Measurements from ENCODE around the gene ARHGDIB.

ARHGDIB gene

GRCh38 chr12:14963520-14963919 lies 2.1 kb upstream of the ARHGDIB start:
- Histone ChIP-seq H3K4me1 (ENCODE audit: control extremely low read depth in 1 of 4, control insufficient read depth in 4 of 4, insufficient read depth in 4 of 4, low read length in 3 of 4) (peaks cover 36 to 71% (median 53%) of the 10 kb centered on the region in 4 experiments), H3K27me3 (replicated peaks in 2 of 5; ENCODE audit: control insufficient read depth in 4 of 5, insufficient read depth in 5 of 5, low read length in 4 of 5) (no peaks in the 10 kb centered on the region), H3K27ac (ENCODE audit: insufficient read depth in 1 of 2, low read depth in 1 of 2, low read length in 2 of 2, poor library complexity in 1 of 2, severe bottlenecking in 2 of 2) (peak overlapping the region; percentile 19 to 94), H3K36me3 (ENCODE audit: control insufficient read depth in 4 of 4, insufficient read depth in 4 of 4, low read length in 3 of 4) (peaks cover 0 to 14% (median 0%) of the 10 kb centered on the region in 4 experiments), H3K4me3 (ENCODE audit: control insufficient read depth in 1 of 7, extremely low read depth in 1 of 7, insufficient read depth in 4 of 7, low read depth in 2 of 7, low read length in 6 of 7) (peak overlapping the region in 1 of 7 experiments; percentile 29), H3K9me3 (ENCODE audit: control extremely low read depth in 1 of 5, control insufficient read depth in 4 of 5, insufficient read depth in 2 of 5, low read depth in 1 of 5, low read length in 4 of 5) (no peaks in the 10 kb centered on the region)
- ChIA-PET POLR2A (interaction anchor here (0.6 to 0.7 kb wide), 2 partner anchors 32 to 182 kb away, joined by 3 read pairs; no protein-coding TSS in a partner anchor), CTCF (interaction anchor here (1.3 kb wide), 1 partner anchor 26 kb away, joined by 5 read pairs; no protein-coding TSS in a partner anchor)
- WGBS (ENCODE audit: insufficient coverage): 97% methylated on average over 7 of the region's 7 CpGs
- no peak for DNase-seq

GRCh38 chr12:14962797-14963196 lies 1.4 kb upstream of the ARHGDIB start:
- POLR2A ChIA-PET: interaction anchor here (0.7 kb wide), 1 partner anchor 181 kb away, joined by 3 read pairs; no protein-coding TSS in a partner anchor
- WGBS (ENCODE audit: insufficient coverage): 60% methylated on average over 1 of the region's 3 CpGs
- Histone ChIP-seq H3K4me3 (ENCODE audit: control insufficient read depth in 1 of 7, extremely low read depth in 1 of 7, insufficient read depth in 4 of 7, low read depth in 2 of 7, low read length in 6 of 7) (peak overlapping the region in 3 of 7 experiments; percentile 1 to 92 (median 85)), H3K27me3 (replicated peaks in 2 of 5; ENCODE audit: control insufficient read depth in 4 of 5, insufficient read depth in 5 of 5, low read length in 4 of 5) (no peaks in the 10 kb centered on the region), H3K27ac (ENCODE audit: insufficient read depth in 1 of 2, low read depth in 1 of 2, low read length in 2 of 2, poor library complexity in 1 of 2, severe bottlenecking in 2 of 2) (peak overlapping the region; percentile 89 to 94), H3K9me3 (ENCODE audit: control extremely low read depth in 1 of 5, control insufficient read depth in 4 of 5, insufficient read depth in 2 of 5, low read depth in 1 of 5, low read length in 4 of 5) (no peaks in the 10 kb centered on the region), H3K4me1 (ENCODE audit: control extremely low read depth in 1 of 4, control insufficient read depth in 4 of 4, insufficient read depth in 4 of 4, low read length in 3 of 4) (peaks cover 43 to 78% (median 60%) of the 10 kb centered on the region in 4 experiments), H3K36me3 (ENCODE audit: control insufficient read depth in 4 of 4, insufficient read depth in 4 of 4, low read length in 3 of 4) (peaks cover 0 to 18% (median 0%) of the 10 kb centered on the region in 4 experiments)
- CTCF ChIA-PET: interaction anchor here (1.3 kb wide), 1 partner anchor 38 kb away, joined by 3 read pairs; no protein-coding TSS in a partner anchor
- no peak for DNase-seq

- peak in 2 of 3 donors; percentile 35 to 59 for DNase-seq
- Histone ChIP-seq H3K27ac (ENCODE audit: insufficient read depth in 1 of 2, low read depth in 1 of 2, low read length in 2 of 2, poor library complexity in 1 of 2, severe bottlenecking in 2 of 2) (peak overlapping the region; percentile 89 to 94), H3K4me1 (ENCODE audit: control extremely low read depth in 1 of 4, control insufficient read depth in 4 of 4, insufficient read depth in 4 of 4, low read length in 3 of 4) (peaks cover 50 to 84% (median 66%) of the 10 kb centered on the region in 4 experiments), H3K27me3 (replicated peaks in 2 of 5; ENCODE audit: control insufficient read depth in 4 of 5, insufficient read depth in 5 of 5, low read length in 4 of 5) (no peaks in the 10 kb centered on the region), H3K36me3 (ENCODE audit: control insufficient read depth in 4 of 4, insufficient read depth in 4 of 4, low read length in 3 of 4) (peaks cover 0 to 22% (median 0%) of the 10 kb centered on the region in 4 experiments), H3K9me3 (ENCODE audit: control extremely low read depth in 1 of 5, control insufficient read depth in 4 of 5, insufficient read depth in 2 of 5, low read depth in 1 of 5, low read length in 4 of 5) (no peaks in the 10 kb centered on the region), H3K4me3 (ENCODE audit: control insufficient read depth in 1 of 7, extremely low read depth in 1 of 7, insufficient read depth in 4 of 7, low read depth in 2 of 7, low read length in 6 of 7) (peak overlapping the region in 6 of 7 experiments; percentile 85 to 96 (median 92))
- WGBS (ENCODE audit: insufficient coverage): no CpG with 5 or more reads among the region's 3 CpGs
- ChIA-PET POLR2A (interaction anchor here (0.7 to 2.3 kb wide), 2 partner anchors 12 to 14 kb away, joined by 3 to 10 read pairs; no protein-coding TSS in a partner anchor), CTCF (interaction anchor here (0.7 to 1.3 kb wide), 5 partner anchors 13 to 39 kb away, joined by 3 to 5 read pairs (median 3); partner anchors contain the start of gene ERP27)
Observed at GRCh38 chr12:14962153-14962539, 745 bp upstream of the ARHGDIB start.

GRCh38 chr12:14960548-14961465 lies 594 bp downstream of the ARHGDIB start:
- Histone ChIP-seq H3K9me3 (ENCODE audit: control extremely low read depth in 1 of 5, control insufficient read depth in 4 of 5, insufficient read depth in 2 of 5, low read depth in 1 of 5, low read length in 4 of 5) (no peaks in the 10 kb centered on the region), H3K4me3 (ENCODE audit: control insufficient read depth in 1 of 7, extremely low read depth in 1 of 7, insufficient read depth in 4 of 7, low read depth in 2 of 7, low read length in 6 of 7) (peak overlapping the region; percentile 85 to 96 (median 92)), H3K27me3 (replicated peaks in 2 of 5; ENCODE audit: control insufficient read depth in 4 of 5, insufficient read depth in 5 of 5, low read length in 4 of 5) (no peaks in the 10 kb centered on the region), H3K4me1 (ENCODE audit: control extremely low read depth in 1 of 4, control insufficient read depth in 4 of 4, insufficient read depth in 4 of 4, low read length in 3 of 4) (peaks cover 61 to 94% (median 76%) of the 10 kb centered on the region in 4 experiments), H3K36me3 (ENCODE audit: control insufficient read depth in 4 of 4, insufficient read depth in 4 of 4, low read length in 3 of 4) (peaks cover 0 to 35% (median 2%) of the 10 kb centered on the region in 4 experiments), H3K27ac (ENCODE audit: insufficient read depth in 1 of 2, low read depth in 1 of 2, low read length in 2 of 2, poor library complexity in 1 of 2, severe bottlenecking in 2 of 2) (peak overlapping the region; percentile 89 to 94)
- peak; percentile 74 to 94 (median 91) for DNase-seq
- ChIA-PET POLR2A (interaction anchor here (0.6 to 2.3 kb wide), 5 partner anchors 12 to 114 kb away, joined by 3 to 10 read pairs (median 4); partner anchors contain the start of gene ERP27), CTCF (interaction anchor here (0.9 to 1.3 kb wide), 4 partner anchors 14 to 113 kb away, joined by 3 to 5 read pairs (median 4); partner anchors contain the start of gene ERP27)
- 0% methylated on average over 8 of the region's 13 CpGs for WGBS (ENCODE audit: insufficient coverage)

- no peak for DNase-seq
- Histone ChIP-seq H3K27me3 (replicated peaks in 2 of 5; ENCODE audit: control insufficient read depth in 4 of 5, insufficient read depth in 5 of 5, low read length in 4 of 5) (no peaks in the 10 kb centered on the region), H3K9me3 (ENCODE audit: control extremely low read depth in 1 of 5, control insufficient read depth in 4 of 5, insufficient read depth in 2 of 5, low read depth in 1 of 5, low read length in 4 of 5) (no peaks in the 10 kb centered on the region), H3K36me3 (ENCODE audit: control insufficient read depth in 4 of 4, insufficient read depth in 4 of 4, low read length in 3 of 4) (peaks cover 2 to 36% (median 3%) of the 10 kb centered on the region in 4 experiments), H3K4me3 (ENCODE audit: control insufficient read depth in 1 of 7, extremely low read depth in 1 of 7, insufficient read depth in 4 of 7, low read depth in 2 of 7, low read length in 6 of 7) (peak overlapping the region; percentile 53 to 96 (median 92)), H3K27ac (ENCODE audit: insufficient read depth in 1 of 2, low read depth in 1 of 2, low read length in 2 of 2, poor library complexity in 1 of 2, severe bottlenecking in 2 of 2) (peak overlapping the region; percentile 89 to 94), H3K4me1 (ENCODE audit: control extremely low read depth in 1 of 4, control insufficient read depth in 4 of 4, insufficient read depth in 4 of 4, low read length in 3 of 4) (peaks cover 68 to 95% (median 78%) of the 10 kb centered on the region in 4 experiments)
- 0% methylated on average over 2 of the region's 4 CpGs for WGBS (ENCODE audit: insufficient coverage)
- ChIA-PET POLR2A (interaction anchor here (1.0 to 2.3 kb wide), 5 partner anchors 12 to 319 kb away, joined by 3 to 10 read pairs (median 4); no protein-coding TSS in a partner anchor), CTCF (interaction anchor here (0.9 to 3.5 kb wide), 3 partner anchors 14 to 112 kb away, joined by 3 to 11 read pairs (median 3); no protein-coding TSS in a partner anchor)
Observed at GRCh38 chr12:14959916-14960496, 1.4 kb downstream of the ARHGDIB start.

- peak overlapping the region; percentile 89 to 94 for H3K27ac ChIP-seq (ENCODE audit: insufficient read depth in 1 of 2, low read depth in 1 of 2, low read length in 2 of 2, poor library complexity in 1 of 2, severe bottlenecking in 2 of 2)
- H3K4me3 ChIP-seq (ENCODE audit: control insufficient read depth in 1 of 7, extremely low read depth in 1 of 7, insufficient read depth in 4 of 7, low read depth in 2 of 7, low read length in 6 of 7): peak overlapping the region; percentile 53 to 96 (median 92)
- peak in 2 of 3 donors; percentile 46 to 54 for DNase-seq
- POLR2A ChIA-PET: interaction anchor here (1.0 kb wide), 1 partner anchor 320 kb away, joined by 3 read pairs; no protein-coding TSS in a partner anchor
- H3K36me3 ChIP-seq (ENCODE audit: control insufficient read depth in 4 of 4, insufficient read depth in 4 of 4, low read length in 3 of 4): peaks cover 3 to 39% (median 3%) of the 10 kb centered on the region in 4 experiments
- no peaks in the 10 kb centered on the region for H3K9me3 ChIP-seq (ENCODE audit: control extremely low read depth in 1 of 5, control insufficient read depth in 4 of 5, insufficient read depth in 2 of 5, low read depth in 1 of 5, low read length in 4 of 5)
- H3K27me3 ChIP-seq (replicated peaks in 2 of 5; ENCODE audit: control insufficient read depth in 4 of 5, insufficient read depth in 5 of 5, low read length in 4 of 5): no peaks in the 10 kb centered on the region
- 0% methylated on average over 2 of the region's 3 CpGs for WGBS (ENCODE audit: insufficient coverage)
- CTCF ChIA-PET: interaction anchor here (1.1 to 3.5 kb wide), 3 partner anchors 14 to 36 kb away, joined by 3 to 11 read pairs (median 5); no protein-coding TSS in a partner anchor
- peaks cover 70 to 95% (median 79%) of the 10 kb centered on the region in 4 experiments for H3K4me1 ChIP-seq (ENCODE audit: control extremely low read depth in 1 of 4, control insufficient read depth in 4 of 4, insufficient read depth in 4 of 4, low read length in 3 of 4)
Observed at GRCh38 chr12:14959463-14959862, 1.9 kb downstream of the ARHGDIB start.
